ENCODE measurements around the gene PDE12.

Gene PDE12, protein sequence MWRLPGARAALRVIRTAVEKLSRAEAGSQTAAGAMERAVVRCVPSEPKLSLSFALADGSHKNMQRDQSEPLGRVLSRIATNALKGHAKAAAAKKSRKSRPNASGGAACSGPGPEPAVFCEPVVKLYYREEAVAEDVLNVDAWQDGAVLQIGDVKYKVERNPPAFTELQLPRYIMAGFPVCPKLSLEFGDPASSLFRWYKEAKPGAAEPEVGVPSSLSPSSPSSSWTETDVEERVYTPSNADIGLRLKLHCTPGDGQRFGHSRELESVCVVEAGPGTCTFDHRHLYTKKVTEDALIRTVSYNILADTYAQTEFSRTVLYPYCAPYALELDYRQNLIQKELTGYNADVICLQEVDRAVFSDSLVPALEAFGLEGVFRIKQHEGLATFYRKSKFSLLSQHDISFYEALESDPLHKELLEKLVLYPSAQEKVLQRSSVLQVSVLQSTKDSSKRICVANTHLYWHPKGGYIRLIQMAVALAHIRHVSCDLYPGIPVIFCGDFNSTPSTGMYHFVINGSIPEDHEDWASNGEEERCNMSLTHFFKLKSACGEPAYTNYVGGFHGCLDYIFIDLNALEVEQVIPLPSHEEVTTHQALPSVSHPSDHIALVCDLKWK

DNA sequence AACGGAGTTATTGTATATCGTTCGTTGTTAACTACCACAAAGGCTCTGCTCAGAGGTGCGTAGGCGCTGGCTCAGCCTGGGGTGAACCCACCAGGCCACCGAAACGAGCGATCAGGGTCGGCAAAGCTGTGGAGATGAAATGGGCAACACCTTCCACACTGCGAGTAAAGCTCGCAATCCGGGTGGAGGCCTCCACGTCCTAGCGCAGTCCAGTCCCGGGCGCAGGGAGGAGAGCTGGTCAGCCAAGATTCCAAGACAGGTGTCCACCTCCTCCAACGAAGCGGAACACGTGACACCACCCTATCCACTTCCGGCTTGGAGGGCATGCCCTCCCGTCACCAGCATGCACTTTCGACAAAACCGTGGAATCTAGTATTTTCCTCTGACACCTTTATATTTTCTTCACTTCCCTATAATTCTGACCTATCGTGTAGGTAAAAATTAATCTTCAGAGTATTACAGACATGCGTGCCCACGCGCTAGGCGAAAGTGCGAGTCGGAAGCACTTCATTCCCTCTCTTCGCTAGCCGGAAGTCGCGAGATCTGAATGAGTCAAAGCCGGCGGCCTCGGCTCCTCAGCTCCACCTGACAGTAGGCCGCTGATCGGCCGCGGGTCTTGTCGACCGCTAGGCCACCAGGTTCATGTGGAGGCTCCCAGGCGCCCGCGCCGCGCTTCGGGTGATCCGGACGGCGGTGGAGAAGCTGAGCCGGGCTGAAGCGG, at the start of gene PDE12:
Gene PDE12 (plus strand): TSS at position 537 of the 721 bp plus-strand sequence. CDS start 106 bp downstream, at position 643.
- no peaks in the 10 kb centered on the region for H3K9me3 ChIP-seq (ENCODE audit: control insufficient read depth, insufficient read depth, low read length)
- H3K9ac ChIP-seq (ENCODE audit: low read depth, low read length) = peak within 1 kb of the TSS; percentile 79
- no peaks in the 10 kb centered on the region for H3K27me3 ChIP-seq (ENCODE audit: control insufficient read depth, insufficient read depth, low read length)
- peaks cover 5% of the 10 kb centered on the region for H3K4me1 ChIP-seq (ENCODE audit: control insufficient read depth, insufficient read depth, low read length)
- peak within 1 kb of the TSS; percentile 97 for H3K4me3 ChIP-seq (ENCODE audit: low read depth, low read length)
- no peaks in the 10 kb centered on the region for H3K36me3 ChIP-seq (ENCODE audit: control insufficient read depth, insufficient read depth, low read length)

DNA sequence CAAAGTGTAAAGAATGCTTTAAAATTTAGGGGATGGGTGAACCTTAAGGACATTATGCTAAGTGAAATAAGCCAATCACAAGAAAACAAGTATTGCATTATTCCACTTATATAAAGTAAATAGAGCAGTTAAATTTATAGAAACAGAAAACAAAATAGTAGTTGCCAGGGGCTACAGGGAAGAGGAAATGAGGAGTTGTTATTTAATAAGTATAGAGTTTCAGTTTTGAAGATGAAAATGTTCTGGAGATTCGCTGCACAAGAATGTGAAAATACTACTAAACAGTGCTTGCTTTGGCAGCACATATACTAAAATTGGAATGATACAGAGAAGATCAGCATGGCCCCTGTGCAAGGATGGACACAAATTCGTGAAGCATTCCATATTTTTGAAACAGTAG, 43.9 kb upstream of the PDE12 start:
- Histone ChIP-seq H3K9ac (ENCODE audit: low read depth, low read length) (no peak overlapping the region), H3K4me1 (ENCODE audit: control insufficient read depth, insufficient read depth, low read length) (no peaks in the 10 kb centered on the region), H3K27me3 (ENCODE audit: control insufficient read depth, insufficient read depth, low read length) (no peaks in the 10 kb centered on the region), H3K4me3 (ENCODE audit: low read depth, low read length) (no peak overlapping the region), H3K36me3 (ENCODE audit: control insufficient read depth, insufficient read depth, low read length) (no peaks in the 10 kb centered on the region), H3K9me3 (ENCODE audit: control insufficient read depth, insufficient read depth, low read length) (no peaks in the 10 kb centered on the region)

DNA sequence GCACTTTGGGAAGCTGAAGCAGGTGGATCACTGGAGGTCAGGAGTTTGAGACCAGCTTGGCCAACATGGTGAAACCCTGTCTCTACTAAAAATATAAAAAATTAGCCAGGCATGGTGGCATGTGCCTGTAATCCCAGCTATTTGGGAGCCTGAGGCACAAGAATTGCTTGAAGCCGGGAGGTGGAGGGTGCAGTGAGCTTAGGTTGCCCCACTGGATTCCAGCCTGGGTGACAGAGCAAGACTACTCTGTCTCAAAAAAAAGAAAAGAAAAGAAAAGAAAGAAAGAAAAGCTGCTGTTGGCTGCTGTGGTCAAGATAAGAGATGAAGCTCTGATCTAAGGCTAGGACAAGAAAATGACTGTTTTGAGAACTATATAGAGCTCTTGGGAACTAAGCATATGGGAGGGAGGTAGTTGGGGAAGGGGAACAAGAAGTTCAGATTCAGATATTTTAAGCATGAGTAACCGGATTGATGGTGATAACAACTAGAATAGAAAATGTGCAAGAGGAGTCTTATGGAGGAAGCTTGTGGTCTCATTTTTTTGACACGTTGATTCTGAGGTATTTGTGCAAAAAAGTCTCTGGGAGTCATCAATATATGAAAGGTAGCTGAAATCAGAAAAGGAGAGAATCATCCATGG, 37.7 kb upstream of the PDE12 start:
- Histone ChIP-seq H3K4me1 (ENCODE audit: control insufficient read depth, insufficient read depth, low read length) (no peaks in the 10 kb centered on the region), H3K9ac (ENCODE audit: low read depth, low read length) (no peak overlapping the region), H3K27me3 (ENCODE audit: control insufficient read depth, insufficient read depth, low read length) (no peaks in the 10 kb centered on the region), H3K9me3 (ENCODE audit: control insufficient read depth, insufficient read depth, low read length) (no peaks in the 10 kb centered on the region), H3K4me3 (ENCODE audit: low read depth, low read length) (no peak overlapping the region), H3K36me3 (ENCODE audit: control insufficient read depth, insufficient read depth, low read length) (no peaks in the 10 kb centered on the region)

DNA sequence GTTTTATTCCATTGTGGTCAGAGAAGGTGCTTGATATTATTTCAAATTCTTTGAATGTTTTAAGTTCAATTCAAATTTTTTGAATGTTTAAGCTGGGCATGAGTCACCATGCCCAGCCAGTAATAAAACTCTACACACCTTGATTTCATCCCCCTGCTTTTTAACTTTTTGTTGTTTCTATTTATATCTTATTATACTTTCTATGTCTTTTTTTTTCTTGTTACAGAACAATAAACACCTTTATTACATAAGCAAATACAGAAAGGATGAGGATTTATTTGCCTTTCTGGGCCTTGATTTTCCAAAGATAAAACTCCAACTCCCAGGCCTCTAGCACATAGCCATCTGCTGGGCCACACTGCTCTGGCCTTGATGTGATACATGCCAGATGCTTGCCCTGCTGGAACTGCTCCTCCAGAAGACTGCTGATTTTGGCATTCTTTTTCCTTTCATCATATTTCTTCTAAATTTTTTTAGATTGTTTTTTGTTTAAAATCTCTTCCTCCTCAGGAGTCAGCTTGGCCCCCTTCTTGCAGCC, 25.9 kb upstream of the PDE12 start:
- Histone ChIP-seq H3K4me3 (ENCODE audit: low read depth, low read length) (no peak overlapping the region), H3K9ac (ENCODE audit: low read depth, low read length) (no peak overlapping the region), H3K36me3 (ENCODE audit: control insufficient read depth, insufficient read depth, low read length) (no peaks in the 10 kb centered on the region), H3K9me3 (ENCODE audit: control insufficient read depth, insufficient read depth, low read length) (no peaks in the 10 kb centered on the region), H3K27me3 (ENCODE audit: control insufficient read depth, insufficient read depth, low read length) (no peaks in the 10 kb centered on the region), H3K4me1 (ENCODE audit: control insufficient read depth, insufficient read depth, low read length) (no peaks in the 10 kb centered on the region)

DNA sequence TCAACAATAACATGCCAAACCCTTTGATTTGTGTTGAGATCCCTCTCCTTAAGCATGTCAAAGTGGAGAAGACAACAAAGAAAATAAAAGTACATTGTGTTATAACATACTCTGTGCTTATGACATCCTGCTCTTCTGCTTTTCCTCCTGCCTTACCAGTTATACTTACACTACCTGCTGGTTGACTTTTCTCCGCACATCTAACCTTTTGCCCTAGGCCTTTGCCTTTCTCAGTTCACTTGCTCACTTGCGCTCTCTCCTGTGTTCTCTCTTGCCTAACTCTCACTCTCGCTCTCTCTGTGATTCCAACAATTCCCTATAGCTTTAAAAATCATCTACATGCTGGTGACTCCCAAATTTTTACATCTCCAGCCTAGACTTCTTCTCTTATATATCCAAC, 17.6 kb upstream of the PDE12 start:
- Histone ChIP-seq H3K27me3 (ENCODE audit: control insufficient read depth, insufficient read depth, low read length) (no peaks in the 10 kb centered on the region), H3K9ac (ENCODE audit: low read depth, low read length) (no peak overlapping the region), H3K4me1 (ENCODE audit: control insufficient read depth, insufficient read depth, low read length) (no peaks in the 10 kb centered on the region), H3K4me3 (ENCODE audit: low read depth, low read length) (no peak overlapping the region), H3K36me3 (ENCODE audit: control insufficient read depth, insufficient read depth, low read length) (no peaks in the 10 kb centered on the region), H3K9me3 (ENCODE audit: control insufficient read depth, insufficient read depth, low read length) (no peaks in the 10 kb centered on the region)

DNA sequence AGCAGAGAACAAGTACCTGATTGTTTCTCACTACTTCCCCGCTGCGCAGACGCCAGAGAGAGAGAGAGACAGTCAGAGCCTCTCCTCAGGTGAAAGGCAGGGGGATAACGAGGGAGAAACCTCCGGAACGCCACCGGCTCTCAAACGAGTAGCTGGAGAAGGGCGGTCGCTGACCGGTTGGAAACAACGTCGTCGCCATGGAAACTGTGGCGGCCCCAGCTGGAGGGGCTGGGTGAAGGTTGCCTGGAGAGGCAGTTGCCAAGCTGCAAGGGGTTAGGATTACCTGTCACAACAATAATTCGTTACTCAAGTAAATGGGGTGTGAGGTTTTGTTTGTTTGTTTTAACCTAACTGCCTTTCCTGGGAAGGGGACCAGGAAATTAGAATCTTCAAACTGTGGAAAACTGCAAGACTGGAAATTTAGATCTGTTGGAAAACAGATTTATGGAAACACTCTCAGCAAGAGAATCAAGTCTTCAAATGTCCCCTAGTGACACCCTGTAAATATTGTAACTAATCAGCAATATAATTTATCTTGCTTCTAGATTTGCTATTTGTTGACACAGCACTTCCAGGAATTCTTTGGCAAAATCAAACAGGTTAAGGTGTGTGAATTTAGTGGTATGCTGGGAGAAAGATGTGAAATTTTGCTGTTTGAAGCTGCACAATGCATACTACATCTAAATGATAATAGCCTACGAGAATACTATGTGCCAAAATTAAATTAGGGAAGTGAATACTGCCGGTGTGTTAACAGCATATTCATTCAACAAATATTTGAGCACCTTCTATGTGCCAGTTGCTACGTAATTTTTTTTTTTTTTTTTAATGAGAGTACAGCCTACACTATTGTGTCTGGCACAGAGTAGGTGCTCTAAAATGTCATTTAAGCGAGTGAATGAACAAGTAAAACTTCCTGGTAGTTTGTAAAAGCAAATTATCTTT, 11.6 kb upstream of the PDE12 start, which contains the start of gene DNAH12:
Gene DNAH12 (minus strand): TSS at position 164 of the 945 bp plus-strand sequence. CDS start 1,474 bp downstream, outside the sequence.
- Histone ChIP-seq H3K9ac (ENCODE audit: low read depth, low read length) (no peak within 1 kb of the TSS), H3K9me3 (ENCODE audit: control insufficient read depth, insufficient read depth, low read length) (no peaks in the 10 kb centered on the region), H3K4me3 (ENCODE audit: low read depth, low read length) (peak within 1 kb of the TSS; percentile 56), H3K36me3 (ENCODE audit: control insufficient read depth, insufficient read depth, low read length) (no peaks in the 10 kb centered on the region), H3K4me1 (ENCODE audit: control insufficient read depth, insufficient read depth, low read length) (peaks cover 6% of the 10 kb centered on the region), H3K27me3 (ENCODE audit: control insufficient read depth, insufficient read depth, low read length) (no peaks in the 10 kb centered on the region)

DNA sequence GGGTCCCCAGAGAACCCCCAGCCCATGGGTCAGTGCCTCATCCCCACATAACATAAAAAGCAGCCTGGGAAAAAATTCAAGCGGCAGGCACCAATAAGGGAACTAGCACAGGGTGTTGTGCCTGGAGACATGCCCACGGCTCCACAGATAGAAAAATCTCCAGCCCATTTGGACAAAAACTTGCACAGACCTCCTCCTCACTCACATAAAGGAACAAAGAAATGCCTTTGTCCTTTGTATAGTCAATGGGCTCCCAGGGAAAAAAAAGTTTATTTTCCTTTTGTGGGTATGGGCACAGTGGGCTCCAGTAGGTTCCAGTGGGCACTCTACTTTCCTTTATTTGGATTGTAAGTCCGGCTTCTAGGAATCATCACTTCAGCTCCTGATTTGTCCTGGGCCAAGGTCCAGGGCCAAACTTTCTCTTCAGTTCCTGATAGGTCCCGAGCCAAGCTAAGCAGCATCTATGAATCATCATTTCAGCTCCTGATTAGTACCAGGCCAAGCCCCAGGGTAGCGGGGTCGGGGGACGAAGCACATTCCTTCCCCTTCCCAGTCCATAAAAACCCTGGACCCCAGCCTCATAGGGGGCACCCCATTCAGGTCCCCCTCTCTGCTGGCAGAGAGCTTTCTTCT, 10.3 kb upstream of the PDE12 start:
- Histone ChIP-seq H3K4me3 (ENCODE audit: low read depth, low read length) (no peak overlapping the region), H3K4me1 (ENCODE audit: control insufficient read depth, insufficient read depth, low read length) (peaks cover 6% of the 10 kb centered on the region), H3K9me3 (ENCODE audit: control insufficient read depth, insufficient read depth, low read length) (no peaks in the 10 kb centered on the region), H3K9ac (ENCODE audit: low read depth, low read length) (no peak overlapping the region), H3K27me3 (ENCODE audit: control insufficient read depth, insufficient read depth, low read length) (no peaks in the 10 kb centered on the region), H3K36me3 (ENCODE audit: control insufficient read depth, insufficient read depth, low read length) (no peaks in the 10 kb centered on the region)

DNA sequence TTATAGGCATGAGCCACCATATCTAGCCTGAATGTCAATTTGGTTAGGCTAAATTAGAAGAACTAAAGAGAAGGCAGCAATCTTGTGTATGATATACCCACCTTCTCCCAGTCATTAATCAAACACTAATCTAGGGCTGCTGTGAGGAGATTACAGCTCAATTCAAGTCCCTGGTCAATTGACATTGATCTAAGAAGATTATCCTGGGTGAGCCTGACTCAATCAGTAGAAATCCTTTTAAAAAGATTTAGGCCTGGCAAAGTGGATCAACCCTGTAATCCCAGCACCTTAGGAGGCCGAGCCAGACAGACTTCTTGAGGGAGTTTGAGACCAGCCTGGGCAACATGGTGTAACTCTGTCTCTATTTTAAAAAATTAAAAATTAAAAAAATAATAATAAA, 9.5 kb upstream of the PDE12 start:
- Histone ChIP-seq H3K4me3 (ENCODE audit: low read depth, low read length) (no peak overlapping the region), H3K9me3 (ENCODE audit: control insufficient read depth, insufficient read depth, low read length) (no peaks in the 10 kb centered on the region), H3K36me3 (ENCODE audit: control insufficient read depth, insufficient read depth, low read length) (no peaks in the 10 kb centered on the region), H3K27me3 (ENCODE audit: control insufficient read depth, insufficient read depth, low read length) (no peaks in the 10 kb centered on the region), H3K4me1 (ENCODE audit: control insufficient read depth, insufficient read depth, low read length) (peaks cover 6% of the 10 kb centered on the region), H3K9ac (ENCODE audit: low read depth, low read length) (no peak overlapping the region)

DNA sequence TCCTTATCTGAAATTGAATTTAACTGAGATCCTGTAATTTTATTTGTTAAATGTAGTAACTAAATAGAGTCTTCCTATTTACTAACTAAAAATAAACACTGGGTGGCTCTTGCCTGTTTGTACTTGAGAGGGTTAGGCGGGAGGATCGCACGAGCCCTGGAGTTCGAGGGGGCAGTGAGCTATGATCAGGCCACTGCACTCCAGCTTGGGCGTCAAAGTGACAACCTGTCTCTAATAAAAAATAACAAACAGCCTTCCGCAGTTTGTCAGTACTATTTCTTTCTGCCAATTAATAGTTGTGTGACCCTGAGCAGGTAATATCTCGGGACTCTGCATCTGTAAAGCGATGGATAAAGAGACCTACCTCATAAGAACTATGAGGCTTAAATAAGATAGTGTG, 768 bp upstream of the PDE12 start:
- peaks cover 5% of the 10 kb centered on the region for H3K4me1 ChIP-seq (ENCODE audit: control insufficient read depth, insufficient read depth, low read length)
- no peaks in the 10 kb centered on the region for H3K36me3 ChIP-seq (ENCODE audit: control insufficient read depth, insufficient read depth, low read length)
- peak overlapping the region; percentile 97 for H3K4me3 ChIP-seq (ENCODE audit: low read depth, low read length)
- H3K9me3 ChIP-seq (ENCODE audit: control insufficient read depth, insufficient read depth, low read length) = no peaks in the 10 kb centered on the region
- no peaks in the 10 kb centered on the region for H3K27me3 ChIP-seq (ENCODE audit: control insufficient read depth, insufficient read depth, low read length)
- H3K9ac ChIP-seq (ENCODE audit: low read depth, low read length) = peak overlapping the region; percentile 79

DNA sequence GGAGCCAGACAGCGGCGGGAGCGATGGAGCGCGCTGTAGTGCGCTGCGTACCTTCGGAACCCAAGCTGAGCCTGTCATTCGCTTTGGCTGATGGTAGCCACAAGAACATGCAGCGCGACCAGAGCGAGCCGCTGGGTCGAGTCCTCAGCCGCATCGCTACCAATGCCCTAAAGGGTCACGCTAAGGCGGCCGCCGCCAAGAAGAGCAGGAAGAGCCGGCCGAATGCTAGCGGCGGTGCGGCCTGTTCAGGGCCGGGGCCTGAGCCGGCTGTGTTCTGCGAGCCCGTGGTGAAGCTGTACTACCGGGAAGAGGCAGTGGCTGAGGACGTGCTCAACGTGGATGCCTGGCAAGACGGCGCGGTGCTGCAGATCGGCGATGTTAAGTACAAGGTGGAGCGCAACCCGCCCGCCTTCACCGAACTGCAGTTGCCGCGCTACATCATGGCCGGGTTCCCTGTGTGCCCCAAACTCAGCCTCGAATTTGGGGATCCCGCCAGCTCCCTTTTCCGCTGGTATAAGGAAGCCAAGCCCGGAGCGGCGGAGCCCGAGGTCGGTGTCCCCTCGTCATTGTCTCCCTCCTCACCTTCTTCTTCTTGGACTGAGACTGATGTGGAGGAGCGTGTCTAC, 498 bp downstream of the PDE12 start:
- H3K4me3 ChIP-seq (ENCODE audit: low read depth, low read length) = peak overlapping the region; percentile 97
- no peaks in the 10 kb centered on the region for H3K36me3 ChIP-seq (ENCODE audit: control insufficient read depth, insufficient read depth, low read length)
- H3K9me3 ChIP-seq (ENCODE audit: control insufficient read depth, insufficient read depth, low read length) = no peaks in the 10 kb centered on the region
- peaks cover 5% of the 10 kb centered on the region for H3K4me1 ChIP-seq (ENCODE audit: control insufficient read depth, insufficient read depth, low read length)
- peak overlapping the region; percentile 24 for H3K9ac ChIP-seq (ENCODE audit: low read depth, low read length)
- H3K27me3 ChIP-seq (ENCODE audit: control insufficient read depth, insufficient read depth, low read length) = no peaks in the 10 kb centered on the region

Data from iPS-15b (cell line).